Measurements from ENCODE around the gene ATP1A1. TPM values are rescaled to one million over a fixed set of nuclear protein-coding genes. Genes with fewer than 3 reads are reported as not detected.

ATP1A1 gene
- total and polyA plus RNA-seq, 2 donors (not counting 1 experiment from before 2014, with no cell fraction given): 58.9 to 107 TPM

- Histone ChIP-seq H2AFZ (ENCODE audit: insufficient read depth, low read depth, low read length, poor library complexity, severe bottlenecking) (no peak overlapping the region), H3K4me3 (ENCODE audit: control extremely low read depth in 1 of 5, extremely low read depth in 1 of 5, insufficient read depth in 1 of 5, low read depth in 2 of 5, low read length in 4 of 5) (no peak overlapping the region), H3K36me3 (replicated peaks in 1 of 2; ENCODE audit: control extremely low read depth in 1 of 2, control insufficient read depth in 1 of 2, extremely low read depth in 1 of 2, insufficient read depth in 2 of 2, low read length in 1 of 2) (peaks cover 0 to 31% of the 10 kb centered on the region in 2 experiments), H3K4me2 (replicated peaks; ENCODE audit: low read depth, low read length, poor library complexity, severe bottlenecking) (no peak overlapping the region), H3K27ac (ENCODE audit: low read length in 2 of 2) (no peak overlapping the region), H3K9me3 (ENCODE audit: control extremely low read depth in 1 of 3, control insufficient read depth in 2 of 3, insufficient read depth in 1 of 3, low read length in 2 of 3) (no peaks in the 10 kb centered on the region), H3K79me2 (ENCODE audit: control insufficient read depth, insufficient read depth, low read length) (peaks cover 72% of the 10 kb centered on the region), H3K9ac (ENCODE audit: low read length) (no peak overlapping the region), H3K27me3 (replicated peaks in 1 of 4; ENCODE audit: control extremely low read depth in 1 of 4, control insufficient read depth in 3 of 4, insufficient read depth in 4 of 4, low read length in 3 of 4) (no peaks in the 10 kb centered on the region), H4K20me1 (ENCODE audit: control insufficient read depth, insufficient read depth, low read length, poor library complexity, severe bottlenecking) (peaks cover 30% of the 10 kb centered on the region), H3K4me1 (ENCODE audit: control insufficient read depth in 2 of 2, insufficient read depth in 2 of 2, low read length in 2 of 2) (peaks cover 12 to 21% of the 10 kb centered on the region in 2 donors)
- no peak for TF ChIP-seq EZH2 (IDR thresholded peaks at IDR 0.05; ENCODE audit: borderline replicate concordance, insufficient read depth, low read depth, low read length, poor library complexity, severe bottlenecking)
- TF ChIP-seq CTCF (IDR thresholded peaks at IDR 0.05): no peak
- POLR2A ChIA-PET: no interaction called here
- whole genome bisulfite sequencing (ENCODE audit: insufficient coverage): no CpG with 5 or more reads among the region's 4 CpGs
- Mint-ChIP-seq H3K4me3 (no peak overlapping the region), H3K9me3 (ENCODE audit: insufficient read depth) (no peaks in the 10 kb centered on the region), H3K4me1 (peaks cover 41% of the 10 kb centered on the region), H3K27me3 (no peaks in the 10 kb centered on the region), H3K27ac (no peak overlapping the region)
- CTCF ChIA-PET: interaction anchor here (1.2 to 2.9 kb wide), 2 partner anchors 103 to 244 kb away, joined by 3 to 9 read pairs; no protein-coding TSS in a partner anchor
- ATAC-seq (ENCODE audit: low read depth) (no peak), DNase-seq (no peak)
- intact Hi-C loops (cut with micrococcal nuclease): no loop called here
These were observed 9.9 kb downstream of the ATP1A1 start for GRCh38 chr1:116382857-116383483.

- ATAC-seq (ENCODE audit: low read depth) (no peak), DNase-seq (no peak)
- WGBS (ENCODE audit: insufficient coverage): no CpG with 5 or more reads among the region's 4 CpGs
- Histone ChIP-seq H3K9ac (ENCODE audit: low read length) (no peak overlapping the region), H3K27ac (ENCODE audit: low read length in 2 of 2) (no peak overlapping the region), H2AFZ (ENCODE audit: insufficient read depth, low read depth, low read length, poor library complexity, severe bottlenecking) (no peak overlapping the region), H3K9me3 (ENCODE audit: control extremely low read depth in 1 of 3, control insufficient read depth in 2 of 3, insufficient read depth in 1 of 3, low read length in 2 of 3) (no peaks in the 10 kb centered on the region), H3K4me2 (replicated peaks; ENCODE audit: low read depth, low read length, poor library complexity, severe bottlenecking) (no peak overlapping the region), H3K36me3 (replicated peaks in 1 of 2; ENCODE audit: control extremely low read depth in 1 of 2, control insufficient read depth in 1 of 2, extremely low read depth in 1 of 2, insufficient read depth in 2 of 2, low read length in 1 of 2) (peaks cover 14 to 58% of the 10 kb centered on the region in 2 experiments), H4K20me1 (ENCODE audit: control insufficient read depth, insufficient read depth, low read length, poor library complexity, severe bottlenecking) (peaks cover 19% of the 10 kb centered on the region), H3K27me3 (replicated peaks in 1 of 4; ENCODE audit: control extremely low read depth in 1 of 4, control insufficient read depth in 3 of 4, insufficient read depth in 4 of 4, low read length in 3 of 4) (no peaks in the 10 kb centered on the region), H3K4me3 (ENCODE audit: control extremely low read depth in 1 of 5, extremely low read depth in 1 of 5, insufficient read depth in 1 of 5, low read depth in 2 of 5, low read length in 4 of 5) (no peak overlapping the region), H3K79me2 (ENCODE audit: control insufficient read depth, insufficient read depth, low read length) (peaks cover 45% of the 10 kb centered on the region), H3K4me1 (ENCODE audit: control insufficient read depth in 2 of 2, insufficient read depth in 2 of 2, low read length in 2 of 2) (peaks cover 2 to 3% of the 10 kb centered on the region in 2 donors)
- Mint-ChIP-seq H3K4me1 (peaks cover 14% of the 10 kb centered on the region), H3K27me3 (no peaks in the 10 kb centered on the region), H3K9me3 (ENCODE audit: insufficient read depth) (no peaks in the 10 kb centered on the region), H3K27ac (no peak overlapping the region), H3K4me3 (no peak overlapping the region)
- CTCF ChIA-PET: interaction anchor here (1.0 to 1.2 kb wide), 2 partner anchors 10 to 247 kb away, joined by 4 read pairs; no protein-coding TSS in a partner anchor
- intact Hi-C loops (cut with micrococcal nuclease): no loop called here
- TF ChIP-seq EZH2 (IDR thresholded peaks at IDR 0.05; ENCODE audit: borderline replicate concordance, insufficient read depth, low read depth, low read length, poor library complexity, severe bottlenecking) (no peak), CTCF (IDR thresholded peaks at IDR 0.05) (no peak)
- POLR2A ChIA-PET: no interaction called here
These were observed 13.0 kb downstream of the ATP1A1 start for GRCh38 chr1:116386042-116386441.
